ENCODE measurements around the gene MCM6. TPM values are rescaled to one million over a fixed set of nuclear protein-coding genes. Genes with fewer than 3 reads are reported as not detected.
A peak's percentile ranks its signal among the peaks of the same experiment; 100 is the strongest.

MCM6 gene
- total RNA-seq, 1 donor from 2014 or later: 74.4 TPM

GRCh38 chr2:135825131-135825530 is 51.1 kb downstream of the MCM6 start:
- H3K27ac Mint-ChIP-seq: no peak overlapping the region
- H4K20me1 ChIP-seq (ENCODE audit: low read depth): no peaks in the 10 kb centered on the region
- no peak overlapping the region for H3K27ac ChIP-seq
- no peaks in the 10 kb centered on the region for H3K36me3 ChIP-seq
- no peak overlapping the region for H3K4me3 Mint-ChIP-seq
- no peaks in the 10 kb centered on the region for H3K27me3 ChIP-seq
- H3K4me1 Mint-ChIP-seq: peaks cover 5% of the 10 kb centered on the region
- no peak for DNase-seq (ENCODE audit: low spot score)
- no peaks in the 10 kb centered on the region for H3K9me3 Mint-ChIP-seq
- H3K4me3 ChIP-seq: no peak overlapping the region
- no peak overlapping the region for H3K4me2 ChIP-seq
- TF ChIP-seq EZH2 (IDR thresholded peaks at IDR 0.05): no peak
- no peak for TF ChIP-seq EZH2phosphoT487 (IDR thresholded peaks at IDR 0.05)
- TF ChIP-seq CTCF (IDR thresholded peaks at IDR 0.05): no peak
- H3K27me3 Mint-ChIP-seq (ENCODE audit: insufficient read depth, low read depth): peaks cover 8% of the 10 kb centered on the region
- H3K9me3 ChIP-seq (ENCODE audit: low read depth): no peaks in the 10 kb centered on the region
- no peaks in the 10 kb centered on the region for H3K36me3 Mint-ChIP-seq
- no peak overlapping the region for H3K9ac ChIP-seq
- peak overlapping the region; percentile 90 for H2AFZ ChIP-seq (replicated peaks)
- H3F3A ChIP-seq (ENCODE audit: low read depth): no peaks in the 10 kb centered on the region
- peaks cover 5% of the 10 kb centered on the region for H3K4me1 ChIP-seq
- no peaks in the 10 kb centered on the region for H3K79me2 ChIP-seq (ENCODE audit: low read depth)

DNA sequence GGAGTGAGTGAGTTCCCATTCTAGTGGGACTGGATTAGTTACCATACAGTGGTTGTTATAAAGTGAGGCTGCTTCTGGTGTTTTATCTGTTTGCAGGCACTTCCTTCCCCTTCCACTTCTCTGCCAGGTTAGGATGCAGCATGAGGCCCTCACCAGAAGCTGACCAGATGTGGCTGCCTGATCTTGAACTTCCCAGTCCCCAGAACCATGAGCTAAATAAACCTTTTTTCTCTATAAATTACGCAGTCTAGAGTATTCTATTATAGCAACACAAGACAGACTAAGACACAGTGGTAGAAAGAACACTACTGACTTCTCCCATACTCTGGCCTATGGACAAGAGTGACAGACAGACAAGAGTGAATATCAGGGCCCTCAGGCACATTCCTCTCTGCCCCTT is 53.4 kb downstream of the MCM6 start:
- Histone ChIP-seq H3K36me3 (no peaks in the 10 kb centered on the region), H4K20me1 (ENCODE audit: low read depth) (no peaks in the 10 kb centered on the region), H3K4me2 (no peak overlapping the region), H3K27ac (no peak overlapping the region), H3K9me3 (ENCODE audit: low read depth) (no peaks in the 10 kb centered on the region), H3F3A (ENCODE audit: low read depth) (no peaks in the 10 kb centered on the region), H3K27me3 (no peaks in the 10 kb centered on the region), H3K4me1 (peaks cover 5% of the 10 kb centered on the region), H3K79me2 (ENCODE audit: low read depth) (no peaks in the 10 kb centered on the region), H3K9ac (no peak overlapping the region), H3K4me3 (no peak overlapping the region), H2AFZ (replicated peaks) (no peak overlapping the region)
- no peak overlapping the region for H3K4me3 Mint-ChIP-seq
- TF ChIP-seq EZH2phosphoT487 (IDR thresholded peaks at IDR 0.05) (no peak), CTCF (IDR thresholded peaks at IDR 0.05) (no peak), EZH2 (IDR thresholded peaks at IDR 0.05) (no peak)
- no peaks in the 10 kb centered on the region for H3K36me3 Mint-ChIP-seq
- H3K4me1 Mint-ChIP-seq: peaks cover 5% of the 10 kb centered on the region
- no peaks in the 10 kb centered on the region for H3K9me3 Mint-ChIP-seq
- DNase-seq (ENCODE audit: low spot score): no peak
- no peak overlapping the region for H3K27ac Mint-ChIP-seq
- H3K27me3 Mint-ChIP-seq (ENCODE audit: insufficient read depth, low read depth): peaks cover 10% of the 10 kb centered on the region

GRCh38 chr2:135821190-135821589 is 55.1 kb downstream of the MCM6 start:
- no peak overlapping the region for H3K4me3 Mint-ChIP-seq
- no peak overlapping the region for H3K4me3 ChIP-seq
- no peaks in the 10 kb centered on the region for H3K9me3 ChIP-seq (ENCODE audit: low read depth)
- H4K20me1 ChIP-seq (ENCODE audit: low read depth): no peaks in the 10 kb centered on the region
- no peaks in the 10 kb centered on the region for H3K9me3 Mint-ChIP-seq
- H3F3A ChIP-seq (ENCODE audit: low read depth): no peaks in the 10 kb centered on the region
- TF ChIP-seq EZH2phosphoT487 (IDR thresholded peaks at IDR 0.05) (no peak), EZH2 (IDR thresholded peaks at IDR 0.05) (no peak), CTCF (IDR thresholded peaks at IDR 0.05) (no peak)
- no peaks in the 10 kb centered on the region for H3K4me1 ChIP-seq
- no peak overlapping the region for H3K4me2 ChIP-seq
- peak overlapping the region; percentile 63 for H3K27ac Mint-ChIP-seq
- H3K9ac ChIP-seq: no peak overlapping the region
- no peaks in the 10 kb centered on the region for H3K36me3 Mint-ChIP-seq
- H3K27me3 ChIP-seq: no peaks in the 10 kb centered on the region
- no peaks in the 10 kb centered on the region for H3K79me2 ChIP-seq (ENCODE audit: low read depth)
- H3K4me1 Mint-ChIP-seq: peaks cover 5% of the 10 kb centered on the region
- peaks cover 10% of the 10 kb centered on the region for H3K27me3 Mint-ChIP-seq (ENCODE audit: insufficient read depth, low read depth)
- no peak overlapping the region for H3K27ac ChIP-seq
- no peaks in the 10 kb centered on the region for H3K36me3 ChIP-seq
- no peak overlapping the region for H2AFZ ChIP-seq (replicated peaks)
- DNase-seq (ENCODE audit: low spot score): no peak

Data from neural progenitor cell (in vitro differentiated cells).